ENCODE results near the gene KCNQ2.

KCNQ2 gene

GRCh38 chr20:63454731-63455567, 17.5 kb downstream of the KCNQ2 start:
- DNase-seq: no peak

DNA sequence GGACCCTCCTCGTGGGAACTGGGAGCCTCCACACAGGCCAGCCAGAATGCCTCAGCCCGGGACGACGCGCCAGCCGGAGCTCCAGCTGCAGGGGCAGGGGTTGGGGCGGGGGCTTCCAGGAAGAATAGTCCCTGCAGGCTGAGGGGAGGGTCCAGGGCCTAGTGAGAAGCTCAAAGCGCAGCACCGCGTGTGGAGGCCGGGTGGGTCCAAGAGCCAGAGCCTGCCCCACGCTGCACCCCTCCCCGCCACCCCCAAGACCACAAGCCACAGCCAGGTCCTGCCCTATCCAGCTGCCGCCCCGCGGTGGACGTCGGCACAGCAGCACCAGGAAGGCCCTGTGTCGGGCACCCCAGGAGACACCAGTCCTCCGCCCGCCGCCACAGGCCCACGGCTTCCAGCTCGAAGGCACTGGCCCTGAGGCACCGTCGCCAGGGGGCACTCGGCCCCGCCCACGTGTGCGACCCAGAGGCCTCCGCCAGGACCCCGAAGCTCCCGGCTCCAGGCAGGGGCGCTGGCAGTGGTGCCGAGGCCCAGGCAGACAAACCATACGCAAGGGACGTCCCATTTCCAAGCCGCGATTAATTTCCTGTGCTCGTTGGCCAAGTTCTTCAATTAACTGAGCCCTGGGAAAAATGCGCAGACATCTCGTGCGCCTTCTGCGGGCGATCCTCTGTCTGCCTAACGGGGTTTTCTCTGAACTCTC, 19.5 kb downstream of the KCNQ2 start:
- DNase-seq: no peak

- DNase-seq: no peak
Observed at GRCh38 chr20:63452341-63452740, 20.1 kb downstream of the KCNQ2 start.

DNA sequence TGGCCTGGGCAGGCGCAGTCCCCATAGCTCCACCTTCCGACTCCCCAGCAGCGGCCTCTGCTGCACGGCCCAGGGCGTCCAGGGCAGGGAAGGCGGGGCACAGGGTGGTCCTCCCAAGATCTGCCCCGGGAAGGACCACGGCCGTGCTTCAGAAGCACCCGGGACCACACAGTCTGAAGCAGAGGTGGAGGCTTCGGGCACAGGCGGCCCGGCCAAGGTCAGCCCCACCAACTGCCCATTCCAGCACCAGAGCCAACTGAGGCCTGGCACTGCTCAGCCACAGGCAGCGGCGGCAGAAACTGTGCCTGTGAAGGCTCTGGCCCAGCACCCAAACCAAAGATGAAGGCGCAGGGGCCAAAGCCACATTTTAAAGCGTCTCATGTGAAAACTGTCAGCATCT, 20.6 kb downstream of the KCNQ2 start:
- DNase-seq: no peak

DNA sequence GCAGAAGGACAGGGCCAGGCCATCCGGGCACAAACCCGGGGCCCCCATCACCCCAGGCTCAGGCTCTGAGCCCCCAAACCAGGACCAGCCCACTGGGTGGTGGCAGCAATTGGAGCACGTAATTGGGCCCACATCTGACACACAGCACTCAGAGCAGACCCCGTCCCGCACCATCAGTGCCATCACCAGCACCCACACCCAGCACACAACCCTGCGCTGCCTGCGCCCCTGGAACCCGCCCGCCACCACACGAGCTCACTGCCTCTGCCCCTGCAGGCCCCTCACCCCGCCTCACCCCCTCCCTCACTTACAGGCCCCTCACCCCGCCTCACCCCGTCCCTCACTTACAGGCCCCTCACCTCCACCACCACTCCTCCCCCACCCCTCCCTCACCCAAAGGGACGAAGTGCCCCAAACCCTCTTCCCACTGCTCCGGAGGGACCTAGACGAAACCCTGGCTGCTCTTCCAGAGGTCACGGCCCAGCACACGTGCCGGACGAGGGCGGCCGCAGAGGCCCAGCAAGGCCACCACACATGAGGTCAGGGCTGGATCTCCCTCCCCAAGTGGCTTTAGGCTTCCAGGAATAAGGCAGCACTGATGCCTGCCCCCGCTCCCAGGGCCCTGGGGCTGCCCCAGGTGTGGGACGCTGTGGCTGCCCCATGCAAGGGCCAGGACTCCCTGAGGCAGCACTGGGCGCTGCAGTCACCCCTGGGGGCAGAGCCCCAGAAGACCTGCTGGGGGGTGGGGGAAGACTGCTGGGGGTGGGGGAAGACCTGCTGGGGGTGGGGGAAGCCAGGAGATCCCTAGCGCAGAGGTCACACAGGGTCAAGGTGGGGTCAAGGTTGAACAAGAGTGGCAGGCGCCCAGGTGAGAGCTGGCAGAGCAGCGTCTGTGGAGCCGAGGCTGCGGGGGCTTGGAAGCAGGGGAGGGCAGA, 22.4 kb downstream of the KCNQ2 start:
- no peak for DNase-seq

DNA sequence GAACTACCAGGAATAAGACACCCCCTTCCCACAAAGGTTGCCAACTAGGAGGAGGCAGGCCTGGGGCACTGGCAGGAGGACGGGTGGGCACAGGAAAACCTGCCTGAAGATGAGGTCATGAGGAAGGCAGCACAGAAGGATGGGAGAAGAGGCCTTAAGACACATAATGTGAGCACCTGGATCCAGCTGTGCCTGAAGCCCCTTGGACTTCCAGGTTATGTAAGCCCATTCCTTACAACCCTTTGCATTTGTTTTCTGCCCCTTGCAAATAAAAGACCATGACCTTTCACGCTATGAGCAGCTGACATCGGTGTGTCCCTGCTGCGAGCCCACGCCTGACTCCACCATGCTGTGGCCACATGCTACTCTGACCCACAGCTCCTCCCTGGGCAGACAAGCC, 23.4 kb downstream of the KCNQ2 start:
- DNase-seq: no peak

DNA sequence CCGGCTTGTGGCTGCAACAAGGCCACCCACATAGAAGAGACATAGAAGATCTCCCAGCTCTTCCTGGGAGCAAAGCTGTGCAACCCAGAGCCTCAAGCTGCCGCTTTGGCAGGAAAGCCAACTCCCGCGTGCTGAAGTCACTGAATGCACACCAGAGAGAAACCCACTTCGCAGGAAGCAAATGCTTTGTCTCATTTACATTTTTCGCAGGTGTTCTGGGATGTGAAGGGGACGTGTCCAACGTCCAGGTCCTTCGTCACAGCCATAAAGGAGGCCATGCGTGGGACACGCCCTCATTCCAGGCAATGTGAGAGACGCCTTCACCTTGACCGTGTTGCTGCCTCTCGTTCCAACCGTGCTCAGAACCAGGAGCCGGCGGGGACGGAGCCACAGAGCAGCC, 24.4 kb downstream of the KCNQ2 start:
- DNase-seq: no peak

- no peak for DNase-seq
Observed at GRCh38 chr20:63447320-63447719, 25.1 kb downstream of the KCNQ2 start.

DNA sequence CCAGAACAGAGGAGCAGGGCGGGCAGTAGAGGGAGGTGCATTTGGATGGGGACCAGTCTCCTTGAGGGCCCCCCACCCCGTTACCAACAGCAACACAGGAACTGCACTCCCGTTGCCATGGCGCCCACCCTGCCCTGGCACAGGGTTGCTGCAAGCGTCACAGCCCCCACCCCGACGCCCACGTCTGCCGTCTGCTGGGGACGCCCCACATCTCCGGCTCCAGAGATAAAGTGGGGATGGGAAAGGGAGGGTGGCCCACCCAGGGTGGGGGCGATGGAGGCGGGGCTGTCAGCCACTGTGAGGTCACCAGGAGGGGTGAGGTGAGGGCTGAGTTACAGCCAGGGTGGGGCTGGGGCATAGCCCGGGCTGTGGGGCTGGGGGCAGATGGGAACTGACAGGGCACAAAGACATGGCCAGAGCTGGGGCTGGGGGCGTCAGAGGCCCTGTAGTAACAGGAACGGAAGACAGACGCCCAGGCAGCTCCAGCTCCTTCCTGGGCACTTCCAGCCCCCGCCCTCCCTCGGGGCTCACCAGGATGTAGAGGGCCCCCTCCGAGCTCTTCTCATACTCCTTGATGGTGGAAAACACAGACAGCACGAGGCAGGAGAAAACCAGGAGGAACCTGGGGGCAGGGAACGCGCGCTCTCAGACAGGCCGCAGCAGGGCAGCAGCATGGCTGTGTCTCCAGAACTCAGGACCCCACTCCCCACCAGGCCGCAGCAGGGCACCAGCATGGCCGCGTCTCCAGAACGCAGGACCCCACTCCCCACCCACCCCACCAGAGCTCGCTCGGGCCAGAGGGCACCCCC, 26.0 kb downstream of the KCNQ2 start:
- DNase-seq: no peak

DNA sequence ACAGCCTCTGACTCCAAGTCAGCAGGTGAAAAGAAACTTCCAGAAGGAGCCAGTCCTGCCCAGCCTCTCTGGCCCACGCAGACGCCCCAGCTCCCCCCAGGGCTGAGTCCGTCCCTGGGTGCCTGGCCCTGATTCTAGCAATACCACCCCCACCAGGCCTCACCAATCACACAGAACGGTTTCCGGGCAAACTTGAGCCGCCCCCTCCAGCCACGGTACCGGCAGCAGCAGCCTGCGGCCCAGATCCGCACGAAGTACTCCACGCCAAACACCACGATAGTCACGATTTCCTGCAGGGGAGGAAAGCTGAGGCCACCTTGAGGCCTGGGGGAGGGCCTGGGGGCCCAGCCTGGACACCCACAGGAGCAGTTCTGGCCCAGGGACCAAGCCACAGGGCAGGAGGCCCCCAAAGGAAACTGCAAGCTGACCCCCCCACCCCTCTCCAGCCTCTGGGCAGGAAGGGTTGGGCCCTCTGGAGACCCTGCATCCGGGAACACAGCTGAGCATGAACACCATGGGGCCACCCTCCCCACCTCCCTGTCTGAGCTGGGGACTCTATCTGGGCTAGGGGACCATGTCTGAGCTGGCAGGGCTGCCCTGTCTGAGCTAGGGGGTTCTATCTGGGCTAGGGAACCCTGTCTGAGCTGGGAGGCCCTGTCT, 27.2 kb downstream of the KCNQ2 start:
- DNase-seq: no peak

DNA sequence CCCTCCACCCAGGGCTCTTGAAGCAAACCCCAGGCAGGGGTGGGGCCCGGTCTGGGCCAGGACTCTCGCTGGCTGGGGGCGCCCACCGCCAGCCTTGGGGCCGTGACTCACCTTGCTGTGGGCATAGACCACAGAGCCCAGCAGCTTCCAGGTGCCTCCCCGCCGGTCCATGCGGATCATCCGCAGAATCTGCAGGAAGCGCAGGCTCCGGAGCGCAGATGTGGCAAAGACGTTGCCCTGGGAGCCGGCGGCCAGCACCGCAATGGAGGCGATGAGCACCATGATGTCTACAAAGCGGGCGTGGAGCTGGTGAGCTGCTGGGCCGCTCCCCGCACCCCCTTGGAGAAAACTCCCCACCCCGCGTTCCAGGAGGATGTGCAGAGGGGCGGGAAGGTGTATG, 27.9 kb downstream of the KCNQ2 start:
- DNase-seq: no peak

GRCh38 chr20:63443606-63444395, 28.7 kb downstream of the KCNQ2 start:
- no peak for DNase-seq

DNA sequence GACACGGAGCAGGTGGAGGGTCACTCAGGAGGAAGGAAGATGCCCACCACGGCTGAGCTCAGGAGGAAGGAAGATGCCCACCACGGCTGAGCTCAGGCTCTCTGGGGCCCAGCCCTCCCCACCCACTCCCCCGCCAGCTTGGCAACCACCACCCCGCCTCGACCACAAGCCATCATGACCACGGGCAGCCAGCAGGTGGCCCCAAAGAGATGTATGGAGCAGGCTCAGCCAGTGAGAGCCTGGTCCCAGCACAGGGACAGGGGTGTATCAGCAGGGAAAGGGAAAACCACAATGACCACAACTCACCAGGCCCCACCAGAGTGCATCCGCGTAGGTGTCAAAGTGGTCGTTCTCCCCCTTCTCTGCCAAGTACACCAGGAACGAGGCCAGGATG, 30.4 kb downstream of the KCNQ2 start:
- DNase-seq: no peak

DNA sequence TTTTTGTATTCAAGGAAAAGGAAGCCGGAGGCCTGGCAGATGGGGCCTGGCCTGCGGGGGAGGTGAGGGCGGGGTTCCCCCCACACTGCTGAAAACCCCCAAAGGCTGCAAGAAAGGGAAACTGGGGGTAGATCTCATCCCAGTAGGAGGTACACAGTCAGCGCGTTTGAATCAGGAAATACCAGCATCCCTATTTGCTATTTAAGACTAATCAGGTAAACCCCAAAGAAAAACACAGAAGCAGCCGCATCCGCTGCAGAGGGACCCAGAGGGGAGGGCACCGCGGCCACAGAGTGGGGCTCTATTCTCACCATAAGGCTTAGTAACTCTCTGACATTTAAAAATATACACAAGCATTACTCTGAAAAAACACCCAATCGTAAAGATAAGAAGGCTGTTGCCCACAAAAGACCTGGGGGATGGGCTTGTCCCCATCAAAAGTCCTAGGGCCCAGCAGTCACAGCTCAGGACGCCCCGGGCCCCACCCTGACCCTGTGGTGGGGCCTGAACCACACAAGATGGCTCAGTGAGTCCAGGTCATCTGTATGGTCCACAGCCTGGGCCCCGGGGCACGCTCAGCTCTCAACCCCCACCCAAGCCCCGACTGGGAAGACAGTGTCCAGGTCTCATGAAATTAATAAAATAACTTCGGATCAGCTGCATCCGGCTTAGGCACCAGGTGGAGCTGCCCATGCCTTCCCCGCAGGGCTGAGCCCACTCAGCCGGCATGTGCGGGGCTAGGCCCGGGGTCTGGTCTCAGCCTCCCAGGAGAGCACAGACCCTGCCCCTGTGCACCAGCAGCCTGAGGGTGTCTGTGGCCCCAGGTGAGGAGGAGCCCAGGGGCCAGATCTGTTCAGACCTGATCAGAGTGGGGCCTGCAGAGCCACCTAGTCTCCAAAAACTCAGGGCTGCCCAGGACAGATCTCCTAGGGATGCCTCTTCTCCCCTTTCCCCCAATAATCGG, 31.0 kb downstream of the KCNQ2 start:
- DNase-seq: no peak

- DNase-seq: no peak
Observed at GRCh38 chr20:63440366-63440955, 32.0 kb downstream of the KCNQ2 start.

DNA sequence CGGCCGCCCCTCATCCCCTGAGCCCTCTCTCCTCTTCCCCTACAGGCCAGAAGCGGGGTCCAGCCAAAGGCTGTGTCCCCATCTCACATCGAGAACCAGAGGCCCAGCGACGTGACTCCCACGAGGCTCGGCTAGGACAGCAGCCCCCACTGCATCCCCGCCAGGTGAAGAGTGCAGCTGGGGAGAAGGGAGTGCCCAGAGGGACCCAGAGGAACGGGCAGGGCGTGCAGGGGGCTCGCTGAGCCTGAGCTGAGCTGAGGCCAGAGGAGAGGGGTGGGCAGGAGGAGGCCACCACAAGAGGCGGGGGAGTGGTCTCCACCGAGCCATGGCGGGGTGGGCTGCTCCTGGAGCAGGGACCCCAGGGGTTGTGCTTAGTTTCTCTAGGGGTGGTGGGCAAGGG, 32.6 kb downstream of the KCNQ2 start:
- DNase-seq: no peak

GRCh38 chr20:63438121-63438520, 34.3 kb downstream of the KCNQ2 start:
- no peak for DNase-seq

DNA sequence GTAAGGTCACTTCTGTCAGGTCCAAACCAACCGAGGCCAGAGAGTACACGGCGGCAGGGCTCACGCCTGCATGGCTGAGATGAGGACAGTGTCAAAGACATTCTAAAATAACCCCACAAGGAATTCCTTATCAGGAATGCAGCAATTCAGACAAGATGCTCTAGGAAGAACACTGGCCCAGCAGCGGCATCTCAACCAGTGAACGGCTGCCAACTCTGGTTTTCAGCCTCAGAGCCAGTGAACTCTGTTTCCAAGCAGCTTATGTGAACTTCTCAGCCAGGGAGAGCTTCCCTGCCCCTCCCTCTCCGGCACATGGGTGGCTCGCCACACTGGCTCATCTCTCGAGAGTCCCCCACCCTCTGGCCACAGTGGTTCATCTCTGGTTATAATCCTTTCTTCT, 36.9 kb downstream of the KCNQ2 start:
- peak; percentile 4 for DNase-seq
